ENCODE results near the gene ASXL2. TPM values are rescaled to one million over a fixed set of nuclear protein-coding genes. Genes with fewer than 3 reads are reported as not detected.
"Not testable (repeated sequence)": the region's sequence is repeated elsewhere in the genome, so short reads cannot be mapped to it uniquely, and the experiment has no call there.

The ASXL2 gene
- polyA plus RNA-seq, 1 donor from 2014 or later = 2.9 TPM

DNA sequence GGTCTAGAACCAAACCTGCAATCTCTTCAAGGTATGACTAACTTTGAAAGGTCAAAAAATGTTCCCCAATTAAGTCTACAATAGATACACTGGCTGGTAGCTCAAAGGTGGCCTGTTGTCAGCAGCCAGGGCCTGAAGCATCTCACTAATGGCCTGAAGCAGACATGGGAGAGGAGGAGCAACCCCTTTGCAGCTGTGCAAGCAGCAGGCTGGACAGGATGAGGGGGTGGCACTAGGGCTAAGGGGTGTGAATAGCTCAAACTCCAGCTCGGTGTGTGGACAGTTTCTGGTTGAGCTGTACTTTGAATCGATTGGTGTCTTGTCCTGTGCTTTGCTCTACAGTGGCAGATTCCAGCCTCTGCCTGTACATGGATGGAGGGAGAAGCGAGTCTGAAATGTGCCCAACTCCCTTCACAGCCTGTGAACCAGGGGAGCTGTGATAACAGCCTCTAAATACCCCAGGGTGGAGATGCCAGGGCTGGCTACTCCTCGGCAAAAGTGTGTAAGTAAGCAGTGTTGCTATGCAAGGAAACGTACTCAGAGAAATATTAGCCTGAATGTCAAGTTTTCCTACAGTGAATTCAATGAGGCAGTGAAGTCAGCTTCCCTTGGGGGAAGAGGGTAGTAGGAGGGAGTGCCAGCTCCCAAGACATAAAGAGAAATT, 170.2 kb downstream of the ASXL2 start:
- no peaks in the 10 kb centered on the region for H3K27me3 ChIP-seq (ENCODE audit: insufficient read depth, low read depth, low read length)
- no peaks in the 10 kb centered on the region for H3K79me2 ChIP-seq (replicated peaks; ENCODE audit: insufficient read depth, low read length)
- no peaks in the 10 kb centered on the region for H3K36me3 ChIP-seq (ENCODE audit: insufficient read depth, low read length)
- H2AFZ ChIP-seq (ENCODE audit: low read depth, low read length) = no peak overlapping the region
- no peak overlapping the region for H3K4me2 ChIP-seq (ENCODE audit: low read length)
- no peak overlapping the region for H3K9ac ChIP-seq (ENCODE audit: low read length)
- H3K4me3 ChIP-seq (ENCODE audit: low read length) = no peak overlapping the region
- no peaks in the 10 kb centered on the region for H4K20me1 ChIP-seq (ENCODE audit: insufficient read depth)
- H3K27ac ChIP-seq (ENCODE audit: low read length) = no peak overlapping the region
- H3K9me3 ChIP-seq (ENCODE audit: low read length) = no peaks in the 10 kb centered on the region
- TF ChIP-seq POLR2AphosphoS5 (IDR thresholded peaks at IDR 0.05) (no peak), EZH2 (IDR thresholded peaks at IDR 0.05; ENCODE audit: borderline replicate concordance, insufficient read depth, low read length, poor library complexity, severe bottlenecking) (no peak), EP300 (conservative IDR thresholded peaks at IDR 0.05; ENCODE audit: poor library complexity, severe bottlenecking) (no peak), RAD21 (conservative IDR thresholded peaks at IDR 0.05) (no peak)
- TF ChIP-seq, protein P1, sequence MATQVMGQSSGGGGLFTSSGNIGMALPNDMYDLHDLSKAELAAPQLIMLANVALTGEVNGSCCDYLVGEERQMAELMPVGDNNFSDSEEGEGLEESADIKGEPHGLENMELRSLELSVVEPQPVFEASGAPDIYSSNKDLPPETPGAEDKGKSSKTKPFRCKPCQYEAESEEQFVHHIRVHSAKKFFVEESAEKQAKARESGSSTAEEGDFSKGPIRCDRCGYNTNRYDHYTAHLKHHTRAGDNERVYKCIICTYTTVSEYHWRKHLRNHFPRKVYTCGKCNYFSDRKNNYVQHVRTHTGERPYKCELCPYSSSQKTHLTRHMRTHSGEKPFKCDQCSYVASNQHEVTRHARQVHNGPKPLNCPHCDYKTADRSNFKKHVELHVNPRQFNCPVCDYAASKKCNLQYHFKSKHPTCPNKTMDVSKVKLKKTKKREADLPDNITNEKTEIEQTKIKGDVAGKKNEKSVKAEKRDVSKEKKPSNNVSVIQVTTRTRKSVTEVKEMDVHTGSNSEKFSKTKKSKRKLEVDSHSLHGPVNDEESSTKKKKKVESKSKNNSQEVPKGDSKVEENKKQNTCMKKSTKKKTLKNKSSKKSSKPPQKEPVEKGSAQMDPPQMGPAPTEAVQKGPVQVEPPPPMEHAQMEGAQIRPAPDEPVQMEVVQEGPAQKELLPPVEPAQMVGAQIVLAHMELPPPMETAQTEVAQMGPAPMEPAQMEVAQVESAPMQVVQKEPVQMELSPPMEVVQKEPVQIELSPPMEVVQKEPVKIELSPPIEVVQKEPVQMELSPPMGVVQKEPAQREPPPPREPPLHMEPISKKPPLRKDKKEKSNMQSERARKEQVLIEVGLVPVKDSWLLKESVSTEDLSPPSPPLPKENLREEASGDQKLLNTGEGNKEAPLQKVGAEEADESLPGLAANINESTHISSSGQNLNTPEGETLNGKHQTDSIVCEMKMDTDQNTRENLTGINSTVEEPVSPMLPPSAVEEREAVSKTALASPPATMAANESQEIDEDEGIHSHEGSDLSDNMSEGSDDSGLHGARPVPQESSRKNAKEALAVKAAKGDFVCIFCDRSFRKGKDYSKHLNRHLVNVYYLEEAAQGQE (IDR thresholded peaks at IDR 0.05; ENCODE audit: borderline replicate concordance) = no peak
- no peaks in the 10 kb centered on the region for H3F3A ChIP-seq (ENCODE audit: insufficient read depth, low read length, poor library complexity, severe bottlenecking)
- H3K9me2 ChIP-seq (ENCODE audit: insufficient read depth, low read length) = no peaks in the 10 kb centered on the region

DNA sequence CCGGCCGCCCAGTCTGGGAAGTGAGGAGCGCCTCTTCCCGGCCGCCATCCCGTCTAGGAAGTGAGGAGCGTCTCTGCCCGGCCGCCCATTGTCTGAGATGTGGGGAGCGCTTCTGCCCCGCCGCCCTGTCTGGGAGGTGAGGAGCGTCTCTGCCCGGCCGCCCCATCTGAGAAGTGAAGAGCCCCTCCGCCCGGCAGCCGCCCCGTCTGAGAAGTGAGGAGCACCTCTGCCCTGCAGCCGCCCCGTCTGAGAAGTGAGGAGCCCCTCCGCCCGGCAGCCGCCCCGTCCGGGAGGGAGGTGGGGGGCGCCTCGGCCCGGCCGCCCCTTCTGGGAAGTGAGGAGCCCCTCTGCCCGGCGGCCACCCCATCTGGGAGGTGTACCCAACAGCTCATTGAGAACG, 172.7 kb downstream of the ASXL2 start:
- not testable (repeated sequence) for H3K4me3 ChIP-seq (ENCODE audit: low read length); H3K27me3 ChIP-seq (ENCODE audit: insufficient read depth, low read depth, low read length); H4K20me1 ChIP-seq (ENCODE audit: insufficient read depth); H3K9me3 ChIP-seq (ENCODE audit: low read length); H3K79me2 ChIP-seq (replicated peaks; ENCODE audit: insufficient read depth, low read length); H2AFZ ChIP-seq (ENCODE audit: low read depth, low read length); H3K9ac ChIP-seq (ENCODE audit: low read length); H3F3A ChIP-seq (ENCODE audit: insufficient read depth, low read length, poor library complexity, severe bottlenecking); H3K4me2 ChIP-seq (ENCODE audit: low read length); H3K9me2 ChIP-seq (ENCODE audit: insufficient read depth, low read length); H3K36me3 ChIP-seq (ENCODE audit: insufficient read depth, low read length); H3K27ac ChIP-seq (ENCODE audit: low read length)

DNA sequence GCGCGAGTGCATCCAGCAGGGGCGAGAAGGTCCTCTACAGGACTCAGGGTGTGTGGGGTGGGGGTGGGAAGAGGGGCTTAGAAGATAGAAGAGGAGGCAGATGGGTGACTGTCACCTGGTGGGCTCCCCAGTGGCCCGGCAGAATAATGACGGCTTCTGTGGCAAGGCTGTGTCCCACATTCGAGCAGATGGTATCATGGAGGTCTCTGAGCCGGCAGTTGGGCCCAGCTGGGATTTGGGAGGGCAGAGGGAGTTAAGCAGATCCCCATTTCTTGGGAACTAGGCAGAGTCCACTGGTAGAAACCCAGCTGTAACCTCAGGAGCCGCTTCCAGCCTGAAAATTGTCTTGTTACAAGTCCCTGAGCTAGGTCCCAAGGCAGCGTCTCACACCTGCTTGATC, 176.5 kb downstream of the ASXL2 start:
- no peaks in the 10 kb centered on the region for H3K9me2 ChIP-seq (ENCODE audit: insufficient read depth, low read length)
- H3K9me3 ChIP-seq (ENCODE audit: low read length) = no peaks in the 10 kb centered on the region
- no peaks in the 10 kb centered on the region for H3K36me3 ChIP-seq (ENCODE audit: insufficient read depth, low read length)
- no peak overlapping the region for H3K4me3 ChIP-seq (ENCODE audit: low read length)
- H3K27me3 ChIP-seq (ENCODE audit: insufficient read depth, low read depth, low read length) = no peaks in the 10 kb centered on the region
- no peaks in the 10 kb centered on the region for H3K79me2 ChIP-seq (replicated peaks; ENCODE audit: insufficient read depth, low read length)
- H2AFZ ChIP-seq (ENCODE audit: low read depth, low read length) = no peak overlapping the region
- no peaks in the 10 kb centered on the region for H4K20me1 ChIP-seq (ENCODE audit: insufficient read depth)
- no peak overlapping the region for H3K27ac ChIP-seq (ENCODE audit: low read length)
- TF ChIP-seq MXI1 (conservative IDR thresholded peaks at IDR 0.05; ENCODE audit: poor library complexity, severe bottlenecking) (no peak), TAF1 (IDR thresholded peaks at IDR 0.05; ENCODE audit: low read depth) (no peak), SMC3 (conservative IDR thresholded peaks at IDR 0.05; ENCODE audit: poor library complexity) (no peak), POLR2AphosphoS5 (IDR thresholded peaks at IDR 0.05) (no peak), EP300 (conservative IDR thresholded peaks at IDR 0.05; ENCODE audit: poor library complexity, severe bottlenecking) (no peak), RAD21 (conservative IDR thresholded peaks at IDR 0.05) (no peak), EZH2 (IDR thresholded peaks at IDR 0.05; ENCODE audit: borderline replicate concordance, insufficient read depth, low read length, poor library complexity, severe bottlenecking) (no peak)
- TF ChIP-seq, protein P1 (IDR thresholded peaks at IDR 0.05; ENCODE audit: borderline replicate concordance) = no peak
- TF ChIP-seq, protein P2, sequence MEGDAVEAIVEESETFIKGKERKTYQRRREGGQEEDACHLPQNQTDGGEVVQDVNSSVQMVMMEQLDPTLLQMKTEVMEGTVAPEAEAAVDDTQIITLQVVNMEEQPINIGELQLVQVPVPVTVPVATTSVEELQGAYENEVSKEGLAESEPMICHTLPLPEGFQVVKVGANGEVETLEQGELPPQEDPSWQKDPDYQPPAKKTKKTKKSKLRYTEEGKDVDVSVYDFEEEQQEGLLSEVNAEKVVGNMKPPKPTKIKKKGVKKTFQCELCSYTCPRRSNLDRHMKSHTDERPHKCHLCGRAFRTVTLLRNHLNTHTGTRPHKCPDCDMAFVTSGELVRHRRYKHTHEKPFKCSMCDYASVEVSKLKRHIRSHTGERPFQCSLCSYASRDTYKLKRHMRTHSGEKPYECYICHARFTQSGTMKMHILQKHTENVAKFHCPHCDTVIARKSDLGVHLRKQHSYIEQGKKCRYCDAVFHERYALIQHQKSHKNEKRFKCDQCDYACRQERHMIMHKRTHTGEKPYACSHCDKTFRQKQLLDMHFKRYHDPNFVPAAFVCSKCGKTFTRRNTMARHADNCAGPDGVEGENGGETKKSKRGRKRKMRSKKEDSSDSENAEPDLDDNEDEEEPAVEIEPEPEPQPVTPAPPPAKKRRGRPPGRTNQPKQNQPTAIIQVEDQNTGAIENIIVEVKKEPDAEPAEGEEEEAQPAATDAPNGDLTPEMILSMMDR (IDR thresholded peaks at IDR 0.05; ENCODE audit: poor library complexity, severe bottlenecking) = no peak
- H3F3A ChIP-seq (ENCODE audit: insufficient read depth, low read length, poor library complexity, severe bottlenecking) = no peaks in the 10 kb centered on the region
- no peak overlapping the region for H3K9ac ChIP-seq (ENCODE audit: low read length)
- no peak overlapping the region for H3K4me2 ChIP-seq (ENCODE audit: low read length)

Data from neural cell (in vitro differentiated cells).